GM21367 (cell line): Measurements from ENCODE around the gene CHMP5.

ENCODE experiments used
- ATAC-seq: cut with Tn5 transposase; IDR thresholded peaks from one replicate; pipeline ENCODE4 v1.9.1; 2021; ENCODE audit not compliant: unreplicated experiment

The CHMP5 gene

DNA sequence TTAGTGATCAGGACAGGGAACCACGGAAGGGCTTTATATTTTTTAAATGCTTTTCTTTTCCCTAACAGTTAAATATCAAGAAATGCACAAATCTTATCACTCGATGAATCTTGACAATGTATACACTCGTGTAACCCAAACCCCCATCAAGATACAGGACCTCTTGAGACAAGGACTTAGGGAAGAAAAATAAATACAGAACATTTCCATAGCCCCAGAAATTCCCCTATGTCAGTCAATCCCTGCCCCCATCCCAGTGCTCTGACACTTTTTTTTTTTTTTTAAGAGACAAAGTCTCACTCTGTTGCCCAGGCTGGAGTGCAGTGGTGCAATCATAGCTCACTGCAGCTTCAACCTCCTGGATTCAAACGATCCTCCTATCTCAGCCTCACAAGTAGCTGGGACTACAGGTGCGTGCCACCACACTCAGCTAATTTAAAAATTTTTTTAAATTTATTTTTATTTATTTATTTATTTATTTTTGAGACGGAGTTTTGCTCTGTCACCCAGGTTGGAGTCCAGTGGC, 22.2 kb upstream of the CHMP5 start:
- no peak for ATAC-seq

DNA sequence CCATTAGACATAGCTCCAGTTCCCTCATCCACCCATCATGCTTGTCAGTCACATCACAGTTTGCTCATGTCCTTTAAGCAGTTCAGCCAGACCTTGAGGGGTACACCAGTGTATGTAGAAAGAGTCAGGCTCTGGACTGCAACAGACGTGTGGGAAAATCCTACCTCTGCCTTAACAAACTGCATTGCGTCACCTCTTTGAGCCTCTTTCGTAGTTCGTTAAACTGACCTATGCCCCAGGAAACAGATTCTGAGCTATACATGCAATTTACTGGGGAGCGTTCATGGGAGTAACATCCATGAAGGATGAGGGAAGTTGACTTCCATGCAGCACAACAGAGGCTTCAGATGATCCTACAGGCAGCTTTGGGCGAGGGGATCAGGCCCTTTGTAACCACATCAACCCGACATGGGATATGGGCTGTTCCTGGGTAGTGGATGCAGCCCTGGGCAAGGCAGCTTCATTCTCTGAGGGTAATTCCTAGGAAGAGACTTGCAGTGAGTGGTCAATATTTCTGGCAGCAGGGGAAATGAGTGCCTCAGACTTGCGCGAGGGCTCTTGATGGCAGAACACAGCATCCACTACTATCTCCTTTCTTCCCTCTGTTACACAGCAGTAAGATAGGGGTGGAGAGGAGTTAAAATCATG, 20.6 kb upstream of the CHMP5 start:
- ATAC-seq = no peak

DNA sequence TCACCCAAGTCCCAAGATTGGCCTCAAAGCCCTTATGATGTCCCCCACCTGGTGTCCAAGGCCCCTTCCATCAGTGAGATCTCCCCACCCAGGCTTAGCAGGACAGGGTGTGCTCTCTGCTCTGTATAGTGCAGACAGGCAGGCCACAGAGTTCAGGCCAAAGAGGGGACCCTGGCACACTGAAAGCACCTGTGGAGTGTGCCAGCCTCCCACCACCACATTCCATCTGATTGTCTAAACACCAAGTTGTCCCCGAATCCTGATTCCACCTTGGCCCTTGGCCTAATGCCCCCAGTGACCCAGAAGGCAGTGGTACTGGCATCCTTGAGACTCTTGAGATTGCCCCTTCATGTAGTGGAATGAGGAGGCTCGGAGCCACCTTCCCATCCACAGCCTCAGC, 19.5 kb upstream of the CHMP5 start:
- ATAC-seq = no peak

DNA sequence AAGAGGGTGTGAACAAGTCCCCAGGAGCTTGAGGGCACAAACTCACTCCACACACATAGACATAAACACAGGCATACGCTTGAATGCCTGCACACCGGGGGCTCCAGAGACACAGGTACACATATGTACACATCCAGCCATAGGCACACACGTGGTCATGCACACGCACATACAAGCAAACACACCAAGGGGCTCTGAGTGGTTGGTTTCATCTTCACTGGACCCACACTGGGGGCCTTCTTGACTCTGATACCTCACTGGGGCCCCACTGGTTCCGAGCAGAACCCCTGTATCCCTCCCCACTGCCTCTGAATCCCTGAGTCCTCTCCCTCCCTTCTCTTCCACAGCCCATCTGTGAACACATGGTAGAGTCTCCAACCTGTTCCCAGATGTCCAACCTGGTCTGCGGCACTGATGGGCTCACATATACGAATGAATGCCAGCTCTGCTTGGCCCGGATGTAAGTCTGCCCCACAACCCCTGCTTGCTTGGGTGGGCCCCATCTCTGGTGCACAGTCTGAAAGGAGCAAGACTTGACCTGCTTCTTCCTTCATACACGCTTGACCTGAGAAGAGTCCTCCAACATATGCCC, 18.5 kb upstream of the CHMP5 start:
- no peak for ATAC-seq

DNA sequence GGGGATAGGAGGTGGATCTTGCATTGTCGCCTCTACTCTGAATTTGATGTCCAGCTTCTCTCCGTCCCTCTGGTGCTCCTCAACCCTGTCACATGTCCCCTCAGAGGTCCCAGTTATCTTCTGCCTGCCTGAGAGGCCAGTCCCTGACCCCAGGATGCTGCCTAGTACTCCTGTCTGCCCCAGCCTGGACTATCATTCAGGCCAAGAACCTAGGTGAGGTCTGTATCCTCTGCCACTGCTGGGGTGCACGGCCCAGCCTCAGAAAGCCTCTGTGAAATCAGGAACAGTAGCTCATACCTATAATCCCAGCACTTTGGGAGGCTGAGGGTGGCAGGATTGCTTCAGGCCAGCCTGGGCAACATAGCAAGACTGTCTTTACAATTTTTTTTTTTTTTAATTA, 16.2 kb upstream of the CHMP5 start:
- ATAC-seq = no peak

DNA sequence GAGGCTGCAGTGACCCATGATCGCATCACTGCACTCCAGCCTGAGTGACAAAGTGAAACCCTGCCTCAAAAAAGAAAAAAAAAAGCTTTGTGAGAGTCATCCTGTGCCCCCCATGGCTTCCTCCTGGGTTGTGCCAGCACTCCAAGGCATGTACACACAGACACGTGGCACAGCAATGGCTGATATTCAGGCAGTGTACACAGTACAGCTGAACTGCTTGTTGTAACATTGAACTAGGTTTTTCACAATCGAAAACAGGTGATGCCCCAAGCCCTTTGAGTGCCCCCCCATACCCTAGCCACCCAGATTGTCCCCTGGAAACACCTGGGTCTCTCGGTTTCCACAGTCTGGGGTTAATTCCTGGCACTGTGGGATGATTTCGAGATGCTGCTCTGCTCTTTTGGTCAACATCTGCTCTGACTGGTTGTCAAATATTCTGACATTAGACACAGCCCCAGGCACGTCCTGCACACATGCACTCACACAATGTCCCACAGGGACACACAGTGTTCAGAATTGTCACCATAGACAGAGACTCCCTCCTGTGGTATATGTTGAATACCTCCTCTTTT, 15.7 kb upstream of the CHMP5 start:
- no peak for ATAC-seq

DNA sequence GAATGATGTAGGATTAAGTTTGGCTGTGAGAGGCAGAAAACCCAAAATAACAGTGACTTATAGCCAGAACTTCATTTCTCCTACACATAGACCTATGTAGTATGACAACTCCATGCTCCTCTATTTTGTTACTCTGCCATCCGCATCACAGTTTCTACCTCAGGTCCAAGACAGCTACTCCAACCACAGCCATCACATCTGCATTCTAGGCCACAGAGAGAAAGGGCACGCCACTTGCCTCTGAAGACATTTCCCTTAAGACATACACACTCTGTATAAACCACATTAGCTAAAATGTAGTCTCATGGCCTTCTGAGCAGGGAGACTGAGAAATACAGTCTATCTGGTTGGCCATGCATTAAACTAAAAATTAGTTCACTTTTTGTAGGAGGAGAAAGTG, 14.9 kb upstream of the CHMP5 start:
- no peak for ATAC-seq

DNA sequence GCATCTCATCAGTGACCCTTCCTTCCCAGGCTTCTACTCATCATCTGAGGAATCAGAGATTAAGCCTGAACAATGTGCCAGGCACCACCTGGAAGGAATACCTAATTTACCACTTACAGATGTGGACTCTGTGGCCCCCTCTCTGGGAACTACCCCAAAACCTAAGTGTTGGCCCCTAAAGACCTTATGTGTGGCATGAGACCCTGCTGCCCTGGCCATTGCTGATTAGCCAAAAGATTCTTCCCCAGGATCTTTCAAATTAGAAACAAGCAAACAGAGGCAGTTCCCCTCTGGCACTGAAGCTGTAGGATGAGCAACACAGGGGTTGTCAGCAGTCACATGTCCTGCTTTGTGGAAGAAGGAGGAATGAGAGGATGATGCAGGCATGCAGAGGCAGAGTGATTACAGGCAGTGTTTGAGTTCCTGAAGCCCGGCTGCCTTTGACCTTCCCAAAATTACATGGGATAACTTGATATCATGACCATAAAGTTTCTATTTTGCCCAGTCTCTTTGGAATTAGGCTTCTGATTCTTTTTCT, 14.3 kb upstream of the CHMP5 start:
- ATAC-seq = no peak

DNA sequence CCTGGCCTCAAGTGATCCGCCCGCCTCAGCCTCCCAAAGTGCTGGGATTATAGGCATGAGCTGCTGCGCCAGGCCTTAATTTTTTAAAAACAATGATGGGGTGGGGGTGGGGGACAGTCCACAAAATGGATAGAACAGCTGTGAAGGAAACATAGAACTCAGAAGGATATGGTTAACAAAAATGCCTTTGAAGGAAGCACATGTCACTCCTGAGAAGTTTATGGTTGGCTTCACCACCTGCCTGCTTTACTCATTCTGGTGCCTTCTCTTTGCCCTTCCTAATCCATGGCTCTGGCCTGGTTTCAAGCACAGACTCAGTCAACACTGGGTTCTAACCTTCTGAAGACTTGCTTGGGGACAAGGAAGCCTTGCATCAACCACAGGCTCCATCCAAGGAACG, 10.6 kb upstream of the CHMP5 start:
- ATAC-seq = no peak

DNA sequence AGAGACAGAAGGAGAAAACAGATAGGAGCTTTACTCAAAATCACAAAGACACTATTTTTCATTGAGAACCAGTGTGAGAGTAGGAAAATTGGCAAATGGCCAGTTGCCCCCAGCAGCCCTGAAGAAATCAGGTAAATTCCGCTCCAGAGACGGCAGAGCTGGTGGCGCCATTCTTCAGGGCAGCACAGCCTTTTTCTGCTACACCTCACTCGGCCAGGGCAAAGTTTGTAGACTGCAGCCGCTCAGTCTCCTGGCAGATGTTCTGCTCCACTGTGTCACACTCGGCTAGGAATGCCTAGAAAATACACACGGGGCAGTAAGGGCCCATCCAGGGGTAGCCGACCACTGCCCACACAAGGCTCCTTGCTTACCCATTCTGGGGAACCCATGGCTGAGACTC, 9.8 kb upstream of the CHMP5 start:
- ATAC-seq = no peak

DNA sequence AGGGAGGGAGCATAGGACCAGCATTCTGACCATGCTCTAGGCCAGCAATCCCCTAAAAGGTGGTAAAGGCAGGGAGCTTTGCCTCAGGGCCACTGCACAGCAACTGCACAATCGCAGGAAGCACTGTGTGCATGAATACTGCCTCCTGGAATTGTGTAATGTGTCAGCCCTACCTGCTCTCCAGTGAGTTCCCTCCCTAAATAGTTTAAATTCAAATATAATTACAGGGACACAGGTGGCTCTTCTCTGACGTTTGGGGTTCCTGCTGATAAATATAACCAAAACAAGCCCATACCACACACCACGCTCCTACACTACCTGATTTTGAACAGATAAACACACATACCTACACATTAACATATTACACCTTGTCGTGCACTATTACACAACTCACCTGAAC, 9.4 kb upstream of the CHMP5 start:
- ATAC-seq = no peak

DNA sequence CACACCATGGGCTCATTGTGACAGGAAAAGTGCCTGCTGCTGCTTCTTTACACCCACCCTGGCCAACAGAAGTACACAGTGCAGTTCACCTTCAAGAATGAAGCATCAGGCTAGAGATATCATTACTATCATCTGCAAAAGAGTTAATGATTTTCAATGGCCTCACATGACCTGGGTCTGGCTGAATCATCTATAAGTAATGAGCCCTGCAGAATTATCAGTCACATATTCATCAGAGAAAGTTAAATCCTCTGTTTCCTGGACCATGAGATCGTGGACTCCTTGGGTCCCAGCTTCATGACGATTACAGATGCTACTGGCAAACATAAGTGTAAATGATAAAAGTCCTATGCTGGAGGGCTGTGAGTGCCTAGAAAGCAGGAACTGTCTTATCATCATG, 8.6 kb upstream of the CHMP5 start:
- ATAC-seq = no peak

DNA sequence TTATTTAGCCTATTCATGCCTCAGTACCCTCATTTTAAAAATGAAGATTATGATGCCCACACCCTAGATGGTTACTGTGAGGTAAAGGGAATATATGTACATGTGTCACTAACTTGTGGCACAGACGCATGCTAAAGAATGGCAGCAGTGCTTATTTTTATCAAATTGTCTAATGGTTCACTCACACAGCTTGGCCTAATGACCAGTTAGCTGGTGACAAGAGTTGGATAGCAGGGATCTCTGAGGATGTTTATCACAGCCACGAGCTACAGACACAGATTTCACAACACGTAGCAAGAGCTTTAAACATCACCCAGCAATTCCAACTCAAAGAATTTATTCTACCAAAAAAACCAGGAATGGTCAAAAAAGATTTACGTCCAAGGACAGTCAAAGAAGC, 7.6 kb upstream of the CHMP5 start:
- no peak for ATAC-seq

DNA sequence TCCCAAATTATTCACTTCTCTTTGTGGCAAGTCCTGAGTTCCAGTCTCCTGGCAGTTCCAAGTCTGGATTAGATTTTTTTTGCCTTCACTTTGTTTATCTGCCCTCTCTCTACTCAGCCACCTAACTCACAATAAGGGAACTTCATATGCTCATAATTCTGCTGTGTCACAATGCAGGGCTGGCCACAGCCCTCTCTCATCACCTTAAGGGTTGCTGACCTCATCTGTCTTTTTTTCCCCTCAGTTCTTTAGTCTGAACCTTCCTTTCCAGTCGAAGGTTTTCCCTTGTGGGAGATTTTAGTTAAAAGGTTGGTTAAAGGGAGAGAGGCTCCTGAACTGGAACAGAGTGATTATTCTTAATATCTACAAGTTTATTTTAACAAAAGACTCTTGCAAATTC, 4.5 kb upstream of the CHMP5 start:
- ATAC-seq = no peak

DNA sequence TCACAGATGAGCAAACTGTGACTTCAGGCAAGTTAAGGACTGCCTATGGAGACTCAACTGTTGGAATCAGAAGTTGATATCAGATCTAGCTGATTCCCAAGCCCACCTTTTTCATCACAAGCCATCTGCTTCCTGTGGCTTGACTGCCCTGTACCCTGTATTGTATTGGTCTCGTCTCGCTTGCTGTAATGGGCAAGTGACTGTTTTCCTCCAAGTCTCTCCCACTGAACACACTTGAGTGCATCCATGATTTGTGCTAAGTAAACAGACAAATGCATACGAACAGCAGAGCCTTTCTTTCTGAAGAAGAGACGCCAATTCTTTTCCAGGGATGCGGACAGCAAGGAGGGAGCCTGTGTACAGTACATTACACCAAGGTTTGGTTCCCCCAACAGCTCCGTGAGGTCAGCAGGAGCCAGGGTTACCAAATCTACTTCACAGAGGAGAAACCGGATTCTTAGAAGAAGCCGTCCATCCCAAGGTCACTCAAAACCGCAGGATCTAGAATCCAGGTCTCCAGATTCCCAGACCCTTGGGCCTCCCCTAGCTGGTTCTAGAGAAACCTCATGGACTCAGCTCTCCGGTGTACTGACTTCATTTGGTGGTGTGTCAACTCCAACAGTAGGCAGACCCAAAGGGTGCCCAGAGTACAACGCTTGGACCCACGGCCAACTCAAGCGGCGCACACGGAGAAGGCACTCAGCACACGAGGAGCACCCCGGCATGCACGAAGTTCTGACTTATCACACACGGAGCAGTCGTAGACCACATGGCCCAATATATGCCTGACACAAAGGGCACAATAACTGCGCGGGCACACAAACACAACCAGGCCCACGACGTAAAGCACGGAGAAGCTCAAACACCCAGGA, 1.5 kb upstream of the CHMP5 start:
- peak; percentile 6 for ATAC-seq

DNA sequence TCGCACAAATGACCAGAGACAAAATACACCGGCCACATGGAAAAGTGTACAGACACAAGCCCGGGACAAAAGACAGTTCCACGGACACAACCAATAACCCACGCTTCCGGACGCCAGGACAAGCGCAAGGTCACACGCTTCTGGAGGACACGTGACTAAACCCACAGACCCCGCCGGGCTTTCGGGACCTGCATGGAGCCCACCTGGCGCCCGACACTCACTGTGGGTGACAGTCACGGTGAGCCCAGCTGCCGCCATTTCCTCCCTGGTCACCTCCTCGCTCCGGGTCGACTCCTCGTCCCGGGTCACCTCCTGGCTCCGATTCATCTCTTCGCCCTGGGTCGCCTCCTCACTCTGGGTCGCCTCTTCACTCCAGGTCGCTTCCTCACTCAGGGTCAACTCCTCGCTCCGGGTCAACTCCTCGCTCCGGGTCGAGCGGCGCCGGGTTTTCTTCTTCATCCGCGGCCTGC, 811 bp upstream of the CHMP5 start:
- peak; percentile 21 for ATAC-seq

DNA sequence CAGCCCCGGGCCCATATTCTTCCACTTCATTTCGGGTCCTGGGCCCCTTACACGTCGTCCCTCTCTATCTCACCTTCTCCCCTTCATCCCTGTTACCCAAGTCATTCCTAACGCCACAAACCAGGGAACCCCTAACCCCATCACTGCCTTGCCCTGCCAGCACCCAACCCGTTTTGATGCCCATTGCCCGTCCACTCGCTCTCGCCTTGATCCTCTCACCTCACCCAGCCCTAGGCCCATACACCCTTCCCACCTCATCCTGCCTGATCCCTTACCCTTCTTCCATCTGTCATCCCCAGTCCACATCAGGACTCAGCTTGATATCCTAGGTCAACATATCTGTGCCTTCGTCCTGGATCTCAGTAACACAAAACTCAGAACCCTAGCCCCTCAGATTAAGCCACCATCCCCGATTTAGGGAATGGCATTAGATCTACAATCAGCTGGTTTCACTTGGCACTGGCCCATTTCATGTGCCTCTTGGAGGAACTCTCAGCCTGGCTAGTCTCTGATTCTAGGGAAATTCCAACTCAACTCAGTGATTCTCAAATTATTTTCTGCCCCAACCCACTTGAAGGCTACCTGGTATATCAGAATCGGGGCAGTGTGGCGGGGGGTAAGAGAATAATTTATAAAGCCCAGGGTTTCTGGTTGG, 489 bp downstream of the CHMP5 start:
- ATAC-seq = no peak

DNA sequence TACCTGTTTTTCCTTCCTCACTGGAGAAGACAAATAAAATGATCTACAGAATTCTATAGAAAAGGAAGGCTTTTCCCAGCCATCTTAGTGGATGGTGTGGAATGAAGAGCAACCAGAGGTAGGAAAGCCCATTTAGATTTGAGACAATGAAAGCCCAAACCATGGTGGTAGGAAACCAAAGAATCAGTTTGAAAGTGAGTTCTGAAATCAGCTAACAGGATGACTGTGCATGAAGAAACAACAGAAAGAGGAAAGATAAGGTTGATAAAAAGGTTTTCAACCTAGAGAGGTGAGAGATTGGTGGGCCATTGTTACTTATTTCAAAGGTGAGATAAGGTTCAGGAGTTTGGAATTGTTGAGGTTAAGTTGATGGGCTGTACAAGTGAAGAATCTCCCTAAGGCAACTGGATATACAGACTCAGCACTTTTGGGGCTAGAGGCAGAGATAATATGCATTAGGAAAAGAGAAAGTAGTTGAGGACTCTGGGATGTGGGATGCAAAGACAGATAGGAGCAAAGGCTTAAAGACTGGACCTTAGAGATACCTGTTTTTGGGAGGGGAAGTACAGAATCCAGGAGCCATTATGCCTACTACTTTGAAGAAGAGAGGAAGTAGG, 2.4 kb downstream of the CHMP5 start:
- ATAC-seq = no peak

DNA sequence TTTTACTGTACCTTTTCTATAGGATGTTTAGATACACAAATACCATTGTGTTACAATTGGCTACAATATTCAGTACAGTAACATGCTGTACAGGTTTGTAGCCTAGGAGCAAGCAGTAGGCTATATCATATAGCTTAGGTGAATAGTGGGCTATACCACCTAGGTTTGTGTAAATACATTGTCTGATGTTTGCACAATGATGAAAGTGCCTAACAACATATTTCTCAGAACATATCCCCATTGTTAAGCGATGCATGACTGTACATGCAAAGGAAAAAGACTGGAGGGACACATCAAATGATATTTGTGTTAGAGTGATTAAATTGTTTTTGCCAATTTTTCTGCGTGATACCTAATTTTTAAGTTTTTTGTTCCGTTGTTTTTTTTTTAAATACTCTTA, 5.3 kb downstream of the CHMP5 start:
- no peak for ATAC-seq

DNA sequence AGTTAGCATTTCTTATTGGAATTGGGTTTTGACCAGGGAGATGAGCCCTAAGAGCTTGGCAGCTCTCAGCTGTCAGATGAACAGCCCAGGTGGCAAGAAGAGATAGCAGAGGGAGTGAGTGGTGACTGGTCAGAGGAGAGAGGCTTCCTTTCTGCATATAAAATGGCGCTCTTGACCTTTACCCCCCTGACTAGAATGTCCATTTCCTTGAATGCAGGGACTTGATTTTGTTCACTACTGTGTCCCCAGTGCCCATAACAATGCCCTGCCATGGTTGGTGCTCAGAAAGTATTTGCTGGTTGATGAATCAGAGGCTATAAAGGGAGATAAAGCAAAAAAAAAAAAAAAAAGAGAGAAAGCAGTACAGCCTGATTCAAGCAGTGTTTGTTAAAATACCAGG, 7.2 kb downstream of the CHMP5 start:
- no peak for ATAC-seq
